Activated naive CD8-positive, alpha-beta T cell treated with anti-CD3 and anti-CD28 coated beads, Interleukin-2, amount 10 ng/mL, durations not matched to agents 7 days and 5 days (primary cell): ENCODE measurements around the gene ATRNL1. TPM values are rescaled to one million over a fixed set of nuclear protein-coding genes. Genes with fewer than 3 reads are reported as not detected.

Experiments used
- ATAC-seq: fragments of 150-1000 bp; cut with Tn5 transposase; one replicate; pipeline ENCODE4 v1.10.0; 2021; ENCODE audit warnings: low read depth, moderate library complexity
- POLR2A ChIA-PET: fragments of 350-600 bp; sonication (Branson Sonifier 250); formaldehyde crosslinking; loops from one replicate; lab custom pipeline; 2021; ENCODE audit warnings: antibody characterized with exemption; lab: Charles Lee
- DNase-seq: peaks from one replicate; pipeline ENCODE4 v3.0.0; 2021
- H3K27ac Mint-ChIP-seq: one replicate; pipeline ENCODE4 v1.8.0; 2022; ENCODE audit warnings: mild to moderate bottlenecking, mixed read lengths
- H3K27me3 Mint-ChIP-seq: one replicate; pipeline ENCODE4 v1.8.0; 2022; ENCODE audit warnings: mild to moderate bottlenecking, moderate library complexity, mixed read lengths
- H3K36me3 Mint-ChIP-seq: one replicate; pipeline ENCODE4 v1.8.0; 2021; ENCODE audit warnings: mild to moderate bottlenecking, mixed read lengths
- H3K4me1 Mint-ChIP-seq: one replicate; pipeline ENCODE4 v1.8.0; 2021; ENCODE audit warnings: mixed read lengths
- H3K4me3 Mint-ChIP-seq: one replicate; pipeline ENCODE4 v1.8.0; 2022; ENCODE audit warnings: mild to moderate bottlenecking, moderate library complexity, mixed read lengths
- H3K9me3 Mint-ChIP-seq: one replicate; pipeline ENCODE4 v1.8.0; 2021; ENCODE audit warnings: mixed read lengths
- total RNA-seq, 2 experiments: library from RNA; stranded (reverse); gene quantifications; one replicate each; pipeline ENCODE4 v1.2.3, GENCODE V29; 2021

Gene ATRNL1
- total RNA-seq, 2 experiments from 2014 or later, result not detected

GRCh38 chr10:115883372-115883771, 790.2 kb downstream of the ATRNL1 start:
- Mint-ChIP-seq H3K27me3 (no peaks in the 10 kb centered on the region), H3K36me3 (no peaks in the 10 kb centered on the region), H3K27ac (no peak overlapping the region), H3K9me3 (no peaks in the 10 kb centered on the region), H3K4me1 (no peaks in the 10 kb centered on the region), H3K4me3 (no peak overlapping the region)
- ATAC-seq (no peak), DNase-seq (no peak)
- POLR2A ChIA-PET, result no interaction called here

- Mint-ChIP-seq H3K27ac (no peak overlapping the region), H3K4me3 (no peak overlapping the region), H3K36me3 (no peaks in the 10 kb centered on the region), H3K27me3 (no peaks in the 10 kb centered on the region), H3K4me1 (no peaks in the 10 kb centered on the region), H3K9me3 (no peaks in the 10 kb centered on the region)
- ATAC-seq (no peak), DNase-seq (no peak)
- POLR2A ChIA-PET, result no interaction called here
Observed at GRCh38 chr10:115884331-115884730, 791.2 kb downstream of the ATRNL1 start.

GRCh38 chr10:115895166-115895565, 802.0 kb downstream of the ATRNL1 start:
- POLR2A ChIA-PET, result no interaction called here
- no peak overlapping the region for H3K27ac Mint-ChIP-seq
- no peaks in the 10 kb centered on the region for H3K4me1 Mint-ChIP-seq
- no peaks in the 10 kb centered on the region for H3K36me3 Mint-ChIP-seq
- no peak overlapping the region for H3K4me3 Mint-ChIP-seq
- DNase-seq (no peak), ATAC-seq (no peak)
- no peaks in the 10 kb centered on the region for H3K9me3 Mint-ChIP-seq
- H3K27me3 Mint-ChIP-seq, result no peaks in the 10 kb centered on the region

GRCh38 chr10:115898242-115898641, 805.1 kb downstream of the ATRNL1 start:
- no peaks in the 10 kb centered on the region for H3K9me3 Mint-ChIP-seq
- H3K36me3 Mint-ChIP-seq, result no peaks in the 10 kb centered on the region
- no peaks in the 10 kb centered on the region for H3K4me1 Mint-ChIP-seq
- H3K27me3 Mint-ChIP-seq, result no peaks in the 10 kb centered on the region
- DNase-seq (no peak), ATAC-seq (no peak)
- POLR2A ChIA-PET, result no interaction called here
- H3K4me3 Mint-ChIP-seq, result no peak overlapping the region
- no peak overlapping the region for H3K27ac Mint-ChIP-seq

GRCh38 chr10:115902596-115902995, 809.4 kb downstream of the ATRNL1 start:
- POLR2A ChIA-PET, result no interaction called here
- Mint-ChIP-seq H3K9me3 (no peaks in the 10 kb centered on the region), H3K27ac (no peak overlapping the region), H3K4me1 (no peaks in the 10 kb centered on the region), H3K27me3 (no peaks in the 10 kb centered on the region), H3K4me3 (no peak overlapping the region), H3K36me3 (no peaks in the 10 kb centered on the region)
- ATAC-seq (no peak), DNase-seq (no peak)

- no peak for DNase-seq
- Mint-ChIP-seq H3K27me3 (no peaks in the 10 kb centered on the region), H3K36me3 (no peaks in the 10 kb centered on the region), H3K4me3 (no peak overlapping the region), H3K9me3 (no peaks in the 10 kb centered on the region), H3K27ac (no peak overlapping the region), H3K4me1 (no peaks in the 10 kb centered on the region)
- POLR2A ChIA-PET, result no interaction called here
- no peak for ATAC-seq
Observed at GRCh38 chr10:115903207-115903606, 810.0 kb downstream of the ATRNL1 start.

GRCh38 chr10:115903845-115904244, 810.7 kb downstream of the ATRNL1 start:
- DNase-seq (no peak), ATAC-seq (no peak)
- Mint-ChIP-seq H3K4me3 (no peak overlapping the region), H3K27ac (no peak overlapping the region), H3K36me3 (no peaks in the 10 kb centered on the region), H3K27me3 (no peaks in the 10 kb centered on the region), H3K4me1 (no peaks in the 10 kb centered on the region), H3K9me3 (no peaks in the 10 kb centered on the region)
- POLR2A ChIA-PET, result no interaction called here

- Mint-ChIP-seq H3K36me3 (no peaks in the 10 kb centered on the region), H3K4me3 (no peak overlapping the region), H3K4me1 (no peaks in the 10 kb centered on the region), H3K27me3 (no peaks in the 10 kb centered on the region), H3K9me3 (peaks cover 1% of the 10 kb centered on the region), H3K27ac (no peak overlapping the region)
- POLR2A ChIA-PET, result no interaction called here
- DNase-seq (no peak), ATAC-seq (no peak)
Observed at GRCh38 chr10:115909037-115909436, 815.9 kb downstream of the ATRNL1 start.

GRCh38 chr10:115909962-115910731, 817.0 kb downstream of the ATRNL1 start:
- H3K27ac Mint-ChIP-seq, result no peak overlapping the region
- H3K36me3 Mint-ChIP-seq, result no peaks in the 10 kb centered on the region
- no peaks in the 10 kb centered on the region for H3K4me1 Mint-ChIP-seq
- H3K4me3 Mint-ChIP-seq, result no peak overlapping the region
- POLR2A ChIA-PET, result no interaction called here
- ATAC-seq (no peak), DNase-seq (no peak)
- peaks cover 2% of the 10 kb centered on the region for H3K9me3 Mint-ChIP-seq
- no peaks in the 10 kb centered on the region for H3K27me3 Mint-ChIP-seq

GRCh38 chr10:115914475-115914874, 821.3 kb downstream of the ATRNL1 start:
- Mint-ChIP-seq H3K9me3 (peaks cover 4% of the 10 kb centered on the region), H3K4me3 (no peak overlapping the region), H3K36me3 (no peaks in the 10 kb centered on the region), H3K4me1 (no peaks in the 10 kb centered on the region), H3K27me3 (no peaks in the 10 kb centered on the region), H3K27ac (no peak overlapping the region)
- DNase-seq (no peak), ATAC-seq (no peak)
- POLR2A ChIA-PET, result no interaction called here

GRCh38 chr10:115915429-115915828, 822.3 kb downstream of the ATRNL1 start:
- DNase-seq (no peak), ATAC-seq (no peak)
- Mint-ChIP-seq H3K4me1 (no peaks in the 10 kb centered on the region), H3K27ac (no peak overlapping the region), H3K4me3 (no peak overlapping the region), H3K9me3 (peaks cover 4% of the 10 kb centered on the region), H3K36me3 (no peaks in the 10 kb centered on the region), H3K27me3 (no peaks in the 10 kb centered on the region)
- POLR2A ChIA-PET, result no interaction called here

GRCh38 chr10:115918812-115919211, 825.6 kb downstream of the ATRNL1 start:
- DNase-seq, result no peak
- no peak overlapping the region for H3K4me3 Mint-ChIP-seq
- POLR2A ChIA-PET, result no interaction called here
- H3K36me3 Mint-ChIP-seq, result no peaks in the 10 kb centered on the region
- no peaks in the 10 kb centered on the region for H3K4me1 Mint-ChIP-seq
- H3K9me3 Mint-ChIP-seq, result peaks cover 4% of the 10 kb centered on the region
- H3K27me3 Mint-ChIP-seq, result no peaks in the 10 kb centered on the region
- no peak overlapping the region for H3K27ac Mint-ChIP-seq
- ATAC-seq, result no peak

- H3K9me3 Mint-ChIP-seq, result peaks cover 3% of the 10 kb centered on the region
- no peak overlapping the region for H3K4me3 Mint-ChIP-seq
- no peaks in the 10 kb centered on the region for H3K36me3 Mint-ChIP-seq
- ATAC-seq (no peak), DNase-seq (no peak)
- H3K27ac Mint-ChIP-seq, result no peak overlapping the region
- POLR2A ChIA-PET, result no interaction called here
- no peaks in the 10 kb centered on the region for H3K4me1 Mint-ChIP-seq
- H3K27me3 Mint-ChIP-seq, result no peaks in the 10 kb centered on the region
Observed at GRCh38 chr10:115921795-115922194, 828.6 kb downstream of the ATRNL1 start.

- no peaks in the 10 kb centered on the region for H3K36me3 Mint-ChIP-seq
- H3K27ac Mint-ChIP-seq, result no peak overlapping the region
- no peaks in the 10 kb centered on the region for H3K4me1 Mint-ChIP-seq
- ATAC-seq (no peak), DNase-seq (no peak)
- POLR2A ChIA-PET, result no interaction called here
- H3K27me3 Mint-ChIP-seq, result no peaks in the 10 kb centered on the region
- no peak overlapping the region for H3K4me3 Mint-ChIP-seq
- H3K9me3 Mint-ChIP-seq, result no peaks in the 10 kb centered on the region
Observed at GRCh38 chr10:115931309-115931708, 838.1 kb downstream of the ATRNL1 start.
